Esophagus muscularis mucosa (tissue), 4 donors: ENCODE measurements around the gene BMPR1B. TPM values are rescaled to one million over a fixed set of nuclear protein-coding genes. Genes with fewer than 3 reads are reported as not detected.

Experiments
- DNase-seq: peaks from one replicate; pipeline ENCODE4 v3.0.0-alpha.2; 2017; ENCODE audit errors: extremely low spot score
- H3K27ac ChIP-seq, 4 donors: fragments of 200-600 bp; sonication (generic); replicated peaks in 1 of 4; 1 replicate in 3 of 4; 2 replicates in 1 of 4; pipeline ENCODE4 v1.5.1; 2016 to 2019; ENCODE audit warnings: mild to moderate bottlenecking in 1 of 4
- H3K27me3 ChIP-seq, 4 donors: fragments of 200-600 bp; sonication (generic); one replicate each; pipeline versions ENCODE4 v1.5.1 to v1.6.0; 2016 to 2019
- H3K36me3 ChIP-seq, 4 donors: fragments of 200-600 bp; sonication (generic); one replicate each; pipeline ENCODE4 v1.5.1; 2016 to 2019
- H3K4me1 ChIP-seq, 4 donors: fragments of 200-600 bp; sonication (generic); one replicate each; pipeline ENCODE4 v1.5.1; 2016 to 2019
- H3K4me3 ChIP-seq, 4 donors: fragments of 200-600 bp; sonication (generic); 1 replicate in 2 of 4; 2 replicates in 2 of 4; pipeline ENCODE4 v1.5.1; 2016 to 2019; ENCODE audit warnings: mild to moderate bottlenecking in 4 of 4, moderate library complexity in 1 of 4
- H3K9me3 ChIP-seq, 4 donors: fragments of 200-600 bp; sonication (generic); 1 replicate in 3 of 4; 2 replicates in 1 of 4; pipeline ENCODE4 v1.5.1; 2016 to 2019
- EP300 ChIP-seq: sonication (generic); formaldehyde crosslinking; IDR thresholded peaks from one replicate; pipeline ENCODE4 v1.6.1; 2017; ENCODE audit warnings: antibody characterized with exemption
- POLR2A ChIP-seq: fragments of 450-650 bp; IDR thresholded peaks from one replicate; pipeline ENCODE4 v1.6.1; 2017; ENCODE audit warnings: antibody characterized with exemption, moderate library complexity, mild to moderate bottlenecking, low read depth
- POLR2AphosphoS5 ChIP-seq, 2 donors: sonication (generic); formaldehyde crosslinking; IDR thresholded peaks; one replicate each; pipeline ENCODE4 v1.6.1; 2017; ENCODE audit warnings: antibody characterized with exemption in 2 of 2
- WGBS: methylation state at CpG from one replicate; pipeline ENCODE4 v1.1.5; 2018; 5-methylcytosine and 5-hydroxymethylcytosine counted together
- intact Hi-C: fragments of 100-400 bp; cut with DNase I; formaldehyde crosslinking; loops from one replicate; pipeline ENCODE4 v1.15.1; 2023
- total RNA-seq, 4 donors: library from RNA; depleted of rRNA; stranded (reverse); fragments of >200 nt; gene quantifications; one replicate each; pipeline versions ENCODE4 v1.1.0 to v1.2.1, GENCODE V29; 2016
- TF ChIP-seq, protein P1 (sequence below), 3 experiments: fragments of 200-600 bp in 2 of 3; fragments of 450-650 bp in 1 of 3; sonication (generic) in 2 of 3; IDR thresholded peaks; one replicate each; pipeline ENCODE4 v1.5.1; 2017 to 2019; ENCODE audit warnings: antibody characterized with exemption in 3 of 3, mild to moderate bottlenecking in 2 of 3, moderate library complexity in 1 of 3

Gene BMPR1B
- total RNA-seq, 4 donors from 2014 or later: 11.3 to 22.0 (median 17.6) TPM

- Histone ChIP-seq H3K27ac (no peak overlapping the region), H3K9me3 (no peaks in the 10 kb centered on the region), H3K4me3 (no peak overlapping the region), H3K4me1 (no peaks in the 10 kb centered on the region), H3K27me3 (no peaks in the 10 kb centered on the region), H3K36me3 (no peaks in the 10 kb centered on the region)
- TF ChIP-seq POLR2A (no peak), EP300 (no peak), POLR2AphosphoS5 (IDR thresholded peaks at IDR 0.05) (no peak)
- TF ChIP-seq, protein P1, sequence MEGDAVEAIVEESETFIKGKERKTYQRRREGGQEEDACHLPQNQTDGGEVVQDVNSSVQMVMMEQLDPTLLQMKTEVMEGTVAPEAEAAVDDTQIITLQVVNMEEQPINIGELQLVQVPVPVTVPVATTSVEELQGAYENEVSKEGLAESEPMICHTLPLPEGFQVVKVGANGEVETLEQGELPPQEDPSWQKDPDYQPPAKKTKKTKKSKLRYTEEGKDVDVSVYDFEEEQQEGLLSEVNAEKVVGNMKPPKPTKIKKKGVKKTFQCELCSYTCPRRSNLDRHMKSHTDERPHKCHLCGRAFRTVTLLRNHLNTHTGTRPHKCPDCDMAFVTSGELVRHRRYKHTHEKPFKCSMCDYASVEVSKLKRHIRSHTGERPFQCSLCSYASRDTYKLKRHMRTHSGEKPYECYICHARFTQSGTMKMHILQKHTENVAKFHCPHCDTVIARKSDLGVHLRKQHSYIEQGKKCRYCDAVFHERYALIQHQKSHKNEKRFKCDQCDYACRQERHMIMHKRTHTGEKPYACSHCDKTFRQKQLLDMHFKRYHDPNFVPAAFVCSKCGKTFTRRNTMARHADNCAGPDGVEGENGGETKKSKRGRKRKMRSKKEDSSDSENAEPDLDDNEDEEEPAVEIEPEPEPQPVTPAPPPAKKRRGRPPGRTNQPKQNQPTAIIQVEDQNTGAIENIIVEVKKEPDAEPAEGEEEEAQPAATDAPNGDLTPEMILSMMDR (IDR thresholded peaks at IDR 0.05): no peak
- WGBS: 67% methylated on average over 5 of the region's 5 CpGs
- intact Hi-C loops: no loop called here
- DNase-seq: no peak
Measured at GRCh38 chr4:94979621-94980020, 221.9 kb downstream of the BMPR1B start.

DNA sequence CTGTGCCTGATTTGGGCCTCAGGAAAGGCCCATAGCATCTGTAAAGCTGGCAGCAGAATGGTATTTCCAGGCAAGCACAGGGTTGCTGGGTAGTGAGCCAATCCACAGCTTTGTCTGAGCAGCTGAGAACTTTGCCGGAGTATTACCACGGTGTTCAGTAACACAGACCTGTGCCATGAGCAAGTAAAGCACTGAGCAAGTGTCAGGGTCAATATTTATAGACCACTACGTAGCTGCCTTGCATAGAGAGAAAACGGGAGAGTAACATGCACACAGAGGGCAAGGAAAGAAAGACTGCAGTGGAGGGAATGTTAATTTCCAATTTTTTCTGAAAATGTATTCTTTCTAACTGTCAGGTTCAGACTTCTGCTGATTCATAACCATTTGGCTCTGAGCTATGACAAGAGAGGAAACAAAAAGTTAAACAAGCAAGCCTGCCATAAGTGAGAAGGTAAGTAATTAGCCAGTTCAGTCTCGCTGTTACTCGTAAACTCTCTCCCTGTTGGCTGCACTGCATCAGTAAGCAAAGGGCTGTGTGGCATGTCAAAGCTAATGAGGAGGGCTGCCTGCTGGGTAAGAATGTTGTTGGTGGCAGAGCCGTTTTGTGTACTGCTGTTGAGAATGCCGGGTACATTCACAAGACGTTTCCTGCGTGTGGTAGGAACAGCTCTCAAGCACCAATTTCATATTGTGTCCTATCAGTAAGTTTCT, 238.1 kb downstream of the BMPR1B start:
- WGBS: 13% methylated on average over 10 of the region's 10 CpGs

DNA sequence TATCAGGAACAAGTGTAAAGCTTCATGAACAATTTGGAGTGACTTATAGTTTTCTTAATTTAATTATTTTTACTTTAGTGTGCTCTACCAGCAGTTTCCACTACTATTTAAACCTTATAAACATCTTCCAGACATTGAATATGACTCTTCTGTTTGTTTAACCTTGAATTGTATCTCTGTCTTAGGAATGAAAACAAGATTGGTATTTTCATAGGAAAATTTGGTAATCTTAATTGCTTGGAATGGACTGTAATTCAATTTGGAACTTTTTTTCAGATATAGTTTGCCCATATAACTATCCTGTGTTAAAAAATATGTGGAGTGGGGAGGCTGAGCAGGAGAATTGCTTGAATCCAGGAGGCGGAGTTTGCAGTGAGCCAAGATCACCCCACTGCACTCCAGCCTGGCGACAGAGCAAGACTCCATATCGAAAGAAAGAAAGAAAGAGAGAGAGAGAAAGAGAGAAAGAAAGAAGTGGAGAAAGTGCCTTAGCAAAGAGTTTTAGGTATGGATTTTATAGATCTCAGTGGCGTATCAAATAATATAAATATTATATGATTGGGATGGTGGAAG, 242.4 kb downstream of the BMPR1B start:
- H3K27ac ChIP-seq: no peak overlapping the region
- intact Hi-C loops: no loop called here

More for the DNA sequence above, 238.1 kb downstream of the BMPR1B start:
- Histone ChIP-seq H3K36me3 (no peaks in the 10 kb centered on the region), H3K4me1 (peaks cover 0 to 28% (median 16%) of the 10 kb centered on the region in 4 donors), H3K9me3 (no peaks in the 10 kb centered on the region), H3K27ac (peak overlapping the region; percentile 45 to 74 (median 62)), H3K4me3 (peak overlapping the region; percentile 0 to 35 (median 28)), H3K27me3 (no peaks in the 10 kb centered on the region)
- intact Hi-C loops: no loop called here
- no peak for TF ChIP-seq POLR2A
- peak in 1 of 2 donors; percentile 29 for TF ChIP-seq POLR2AphosphoS5 (IDR thresholded peaks at IDR 0.05)
- TF ChIP-seq, protein P1 (IDR thresholded peaks at IDR 0.05): no peak
- DNase-seq: no peak

GRCh38 chr4:95004912-95005311, 247.2 kb downstream of the BMPR1B start:
- no peaks in the 10 kb centered on the region for H3K4me1 ChIP-seq
- H3K9me3 ChIP-seq: no peaks in the 10 kb centered on the region
- DNase-seq: no peak
- TF ChIP-seq EP300: no peak
- TF ChIP-seq POLR2AphosphoS5 (IDR thresholded peaks at IDR 0.05): no peak
- no peak for TF ChIP-seq POLR2A
- TF ChIP-seq, protein P1 (IDR thresholded peaks at IDR 0.05): no peak
- intact Hi-C loops: no loop called here
- no peaks in the 10 kb centered on the region for H3K27me3 ChIP-seq
- H3K4me3 ChIP-seq: no peak overlapping the region
- H3K27ac ChIP-seq: no peak overlapping the region
- H3K36me3 ChIP-seq: no peaks in the 10 kb centered on the region

More for the DNA sequence above, 242.4 kb downstream of the BMPR1B start:
- Histone ChIP-seq H3K27me3 (no peaks in the 10 kb centered on the region), H3K36me3 (no peaks in the 10 kb centered on the region), H3K4me3 (no peak overlapping the region), H3K9me3 (no peaks in the 10 kb centered on the region), H3K4me1 (peaks cover 0 to 15% (median 13%) of the 10 kb centered on the region in 4 donors)
- WGBS: 96% methylated on average over 4 of the region's 4 CpGs
- DNase-seq: no peak
- no peak for TF ChIP-seq POLR2AphosphoS5 (IDR thresholded peaks at IDR 0.05)
- TF ChIP-seq POLR2A: no peak

DNA sequence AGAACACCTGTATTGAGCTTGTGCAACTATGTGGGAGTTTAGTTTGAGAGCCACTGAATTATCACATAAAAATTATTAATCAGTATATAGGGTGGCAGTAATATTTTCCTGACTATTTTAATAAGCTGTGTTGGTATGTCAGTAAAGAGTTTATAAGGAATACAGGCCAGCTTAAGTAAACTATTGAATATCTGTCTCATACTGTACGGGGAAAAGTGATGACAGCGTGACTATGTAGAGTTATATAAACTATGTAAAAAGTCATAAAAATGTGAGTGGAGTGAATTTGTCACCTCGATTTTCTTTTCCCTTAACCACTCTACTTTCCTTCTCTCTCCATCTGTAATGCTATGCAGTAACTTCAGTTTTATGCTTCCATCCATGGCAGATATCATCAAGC, 250.2 kb downstream of the BMPR1B start:
- Histone ChIP-seq H3K36me3 (no peaks in the 10 kb centered on the region), H3K27ac (no peak overlapping the region), H3K9me3 (no peaks in the 10 kb centered on the region), H3K27me3 (no peaks in the 10 kb centered on the region), H3K4me1 (no peaks in the 10 kb centered on the region), H3K4me3 (no peak overlapping the region)
- intact Hi-C loops: no loop called here
- 77% methylated on average over 3 of the region's 3 CpGs for WGBS
- no peak for TF ChIP-seq POLR2AphosphoS5 (IDR thresholded peaks at IDR 0.05)
- TF ChIP-seq, protein P1 (IDR thresholded peaks at IDR 0.05): no peak
- TF ChIP-seq POLR2A: no peak
- no peak for TF ChIP-seq EP300
- no peak for DNase-seq
